M059J (cell line): Measurements from ENCODE around the gene NPEPL1. TPM values are rescaled to one million over a fixed set of nuclear protein-coding genes. Genes with fewer than 3 reads are reported as not detected.
A peak's percentile ranks its signal among the peaks of the same experiment; 100 is the strongest.

Source experiments
- DNase-seq: peaks from one replicate; pipeline ENCODE4 v3.0.0-alpha.2; 2012; ENCODE audit warnings: low read depth
- total RNA-seq: library from RNA; depleted of rRNA; stranded (reverse); fragments of >200 nt; shearing (Covaris generic); gene quantifications from 2 replicates; pipeline ENCODE4 v1.2.3, GENCODE V29; 2014

NPEPL1 gene
- total RNA-seq, 1 experiment from 2014 or later: 14.1 TPM

DNA sequence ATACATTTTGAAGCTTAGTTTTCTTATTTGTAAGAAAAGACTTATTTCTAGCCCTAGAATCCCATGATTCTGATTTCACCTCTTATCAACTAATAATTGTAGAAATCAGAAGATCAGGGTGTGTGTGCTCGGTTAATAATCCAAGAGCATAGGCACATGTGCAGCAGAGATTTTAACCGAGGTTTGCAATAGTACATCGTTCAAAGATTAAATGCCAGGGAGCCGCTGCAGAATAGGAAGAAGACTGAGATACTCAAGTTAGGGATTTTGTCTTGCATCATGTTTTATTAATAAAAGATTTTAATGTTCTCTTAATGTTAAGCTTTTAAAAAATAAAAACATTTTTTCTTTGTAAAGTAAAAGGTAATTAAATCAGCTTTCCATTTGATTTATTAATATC is 34.6 kb upstream of the NPEPL1 start:
- DNase-seq: no peak

DNA sequence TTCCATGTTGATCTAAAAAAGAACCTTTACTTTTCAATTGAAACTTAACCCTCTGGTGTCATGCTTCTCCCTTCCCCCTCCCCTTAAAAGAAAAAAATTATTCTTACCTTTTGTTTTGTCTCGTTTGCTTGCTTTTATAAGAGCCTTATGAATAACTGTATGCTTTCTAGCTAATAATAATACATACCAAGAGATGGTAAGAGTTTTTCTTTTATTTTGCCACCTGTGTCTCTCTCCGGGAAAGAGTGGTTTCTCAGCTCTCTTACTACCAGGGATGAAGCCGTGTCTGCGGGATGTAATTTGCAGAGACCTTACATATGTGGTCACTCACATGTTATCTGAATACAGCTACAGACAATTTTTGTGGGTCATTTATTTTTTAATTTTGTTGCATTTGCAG is 33.8 kb upstream of the NPEPL1 start:
- no peak for DNase-seq

DNA sequence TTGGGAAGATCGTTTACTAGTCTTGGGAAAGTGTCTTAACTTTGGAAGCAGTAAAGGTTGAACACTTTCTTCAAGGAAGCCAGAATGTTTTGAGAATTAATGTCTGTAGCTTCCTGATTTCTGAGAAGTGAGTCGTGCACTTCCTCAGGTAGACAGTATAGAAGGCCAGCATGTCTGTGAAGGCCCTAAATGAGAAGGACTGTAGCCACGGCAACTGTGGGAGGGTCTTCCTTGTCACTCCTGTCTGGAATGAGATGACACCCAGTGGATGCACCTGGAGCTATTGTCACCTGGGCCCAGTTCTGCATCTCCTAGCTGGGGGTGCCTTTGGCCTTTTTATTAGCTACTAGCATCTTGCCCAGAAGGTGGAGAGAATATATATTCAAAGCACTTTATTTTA is 32.8 kb upstream of the NPEPL1 start:
- peak; percentile 23 for DNase-seq

DNA sequence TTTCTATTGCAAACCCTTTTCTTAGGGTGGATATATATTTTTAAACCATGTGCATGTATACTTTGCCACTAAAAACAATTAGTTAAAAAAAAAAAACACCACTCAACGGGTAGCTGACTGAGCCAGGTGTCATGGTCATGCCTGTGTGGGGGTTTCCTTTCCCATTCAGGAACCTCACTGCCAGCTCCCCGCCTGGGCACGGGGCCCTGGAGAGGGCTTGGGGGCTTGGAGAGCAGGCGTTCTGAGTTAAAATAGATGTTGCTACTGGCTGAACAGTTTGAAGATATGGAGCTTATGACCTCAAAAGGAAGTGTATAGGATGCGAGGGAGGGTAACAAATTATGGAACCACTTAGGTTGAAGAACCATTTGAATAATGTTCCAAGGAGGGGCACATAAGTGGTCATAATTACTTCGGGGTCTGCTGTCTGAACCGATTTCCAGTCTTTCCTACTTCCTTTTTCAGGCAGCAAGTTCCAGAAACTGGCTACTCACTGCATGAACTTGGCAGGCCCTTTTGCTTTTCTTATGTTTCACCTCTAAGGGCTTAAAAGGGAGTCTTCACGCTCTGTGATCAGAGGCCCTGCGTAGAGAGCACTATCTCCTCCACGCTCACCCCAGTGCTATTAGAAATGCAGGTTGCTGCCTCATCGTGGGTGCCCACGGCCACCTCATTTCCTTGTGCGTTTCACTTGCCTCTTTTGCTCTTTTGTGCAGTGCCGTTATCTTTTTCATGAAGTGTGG is 31.6 kb upstream of the NPEPL1 start:
- DNase-seq: no peak

DNA sequence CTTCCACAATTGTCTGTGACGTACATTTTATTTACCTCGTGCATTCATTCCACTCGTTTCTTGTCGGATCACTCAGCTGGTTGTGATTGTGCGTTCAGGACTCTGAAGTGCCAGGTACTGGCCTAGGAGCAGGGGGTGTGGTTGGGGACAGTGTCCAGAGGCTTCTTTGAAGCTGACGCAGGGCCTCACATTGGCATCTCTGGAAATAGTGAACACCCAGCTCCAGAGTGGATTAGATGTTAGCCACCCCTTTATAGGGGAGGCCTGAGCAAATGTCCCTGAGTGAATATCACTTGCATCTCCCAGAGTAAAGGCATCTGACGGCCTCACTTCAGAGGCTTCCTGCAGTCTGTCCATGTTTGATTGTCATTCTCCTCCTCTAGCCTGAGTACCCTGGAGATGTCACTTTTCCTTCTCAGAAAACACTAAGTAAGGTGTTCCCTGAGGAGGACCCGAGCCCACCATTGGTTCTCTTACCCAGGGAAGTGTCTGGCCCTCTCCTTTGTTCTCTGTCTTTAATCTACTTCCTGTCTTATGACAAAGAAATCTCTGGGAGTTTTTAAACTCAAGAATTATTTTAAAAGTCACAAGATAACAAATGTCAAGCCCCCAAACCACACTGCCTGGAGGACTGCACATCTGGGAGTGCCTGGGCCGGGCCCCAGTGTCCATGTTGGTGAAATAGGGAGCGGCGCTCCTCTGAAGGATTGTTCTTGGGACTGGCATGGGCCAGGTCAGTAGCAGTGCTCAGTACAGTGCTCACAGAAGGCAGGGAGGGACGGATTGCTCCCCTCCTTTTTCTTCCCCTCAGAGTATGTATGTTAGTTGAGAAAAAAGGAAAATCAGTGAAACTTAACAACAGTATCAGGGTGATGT is 30.8 kb upstream of the NPEPL1 start:
- no peak for DNase-seq

DNA sequence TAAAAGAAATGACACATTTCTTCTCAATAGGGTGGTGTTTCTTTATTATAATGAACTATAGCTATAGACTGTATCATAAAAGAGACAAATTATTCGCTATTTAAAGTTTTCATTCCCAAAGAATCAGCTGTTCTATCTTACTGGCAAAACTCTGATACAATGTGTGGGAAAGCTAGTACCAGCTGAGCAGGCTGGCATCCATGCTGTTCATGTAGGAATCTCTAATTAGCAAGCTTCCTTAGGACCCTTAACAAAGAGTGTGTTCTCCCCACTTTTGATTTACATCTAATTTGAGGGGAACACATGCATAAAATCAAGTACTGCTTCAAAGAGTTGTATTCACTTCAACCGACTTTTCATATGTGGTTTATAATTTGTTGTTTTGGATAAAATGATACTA is 28.3 kb upstream of the NPEPL1 start:
- no peak for DNase-seq

DNA sequence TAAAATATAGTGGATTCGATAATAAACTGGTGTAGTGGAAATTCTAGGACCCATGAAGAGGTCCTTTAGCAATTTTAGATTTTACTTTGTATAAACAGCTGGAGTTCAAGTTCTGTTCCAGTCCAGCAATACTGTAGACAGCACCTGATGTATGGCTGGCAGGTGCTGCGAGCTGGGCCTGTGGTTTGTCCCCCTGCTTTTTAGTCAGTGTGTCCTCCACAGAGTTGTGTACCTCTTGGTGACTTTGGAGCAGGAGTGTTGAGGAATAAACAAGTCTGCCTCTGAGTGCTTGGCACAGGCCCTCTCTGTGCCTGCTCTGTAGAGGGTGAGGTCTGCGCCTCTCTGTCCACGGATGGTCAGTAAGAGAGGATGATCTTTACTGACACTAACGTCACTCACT is 27.7 kb upstream of the NPEPL1 start:
- DNase-seq: no peak

DNA sequence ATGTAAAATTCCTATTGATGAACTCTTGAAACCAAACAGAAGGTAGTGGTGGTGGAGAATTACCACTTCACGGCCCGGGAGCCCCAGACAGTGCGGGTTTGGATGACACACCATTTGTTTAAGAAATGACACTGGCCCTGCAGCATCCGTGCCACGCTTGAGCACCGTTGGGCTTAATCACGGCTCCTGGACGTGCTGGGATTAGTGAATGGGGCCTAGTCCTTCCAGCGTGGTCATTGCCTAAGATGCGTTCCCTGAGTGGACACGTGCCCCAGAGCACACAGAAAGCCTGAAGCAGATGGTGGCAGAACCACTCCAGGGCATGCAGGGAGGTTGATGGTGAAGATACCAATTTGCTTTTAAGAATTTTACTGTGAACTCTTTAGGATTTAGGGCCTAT is 27.0 kb upstream of the NPEPL1 start:
- DNase-seq: no peak

DNA sequence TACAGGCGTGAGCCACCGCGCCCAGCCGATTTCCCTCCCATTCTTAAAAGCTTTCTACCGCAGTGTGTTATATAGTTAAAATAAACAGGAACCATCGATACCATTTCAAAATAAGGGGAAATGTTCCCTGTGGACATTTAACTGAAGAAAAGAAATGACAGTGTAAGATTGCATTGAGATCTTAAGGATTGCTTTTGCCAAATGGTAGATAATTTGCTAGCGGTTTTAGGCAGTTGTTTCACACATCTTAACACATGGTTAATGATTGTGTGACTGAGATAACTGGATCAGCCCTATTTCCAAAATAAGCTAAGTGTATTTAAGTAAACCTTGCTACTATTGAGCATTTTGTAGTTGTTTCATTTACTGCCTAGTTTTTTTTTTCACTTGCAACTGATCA is 25.9 kb upstream of the NPEPL1 start:
- no peak for DNase-seq

DNA sequence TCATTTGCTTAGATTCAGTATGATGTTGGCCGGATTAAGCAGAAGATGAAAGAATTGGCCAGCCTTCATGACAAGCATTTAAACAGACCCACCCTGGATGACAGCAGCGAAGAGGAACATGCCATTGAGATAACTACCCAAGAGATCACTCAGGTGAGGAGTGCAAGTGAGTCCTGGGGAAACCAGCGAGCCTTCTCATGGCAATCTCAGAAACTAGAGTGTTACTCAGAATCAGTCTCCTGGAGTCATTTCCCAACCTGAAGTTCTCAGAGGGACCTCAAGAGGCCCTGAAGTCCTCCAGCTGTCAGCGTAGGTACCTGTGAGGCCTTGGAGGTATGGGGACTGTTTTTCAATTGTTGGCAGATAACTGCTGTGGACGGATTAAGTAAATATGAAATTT is 24.6 kb upstream of the NPEPL1 start:
- no peak for DNase-seq

DNA sequence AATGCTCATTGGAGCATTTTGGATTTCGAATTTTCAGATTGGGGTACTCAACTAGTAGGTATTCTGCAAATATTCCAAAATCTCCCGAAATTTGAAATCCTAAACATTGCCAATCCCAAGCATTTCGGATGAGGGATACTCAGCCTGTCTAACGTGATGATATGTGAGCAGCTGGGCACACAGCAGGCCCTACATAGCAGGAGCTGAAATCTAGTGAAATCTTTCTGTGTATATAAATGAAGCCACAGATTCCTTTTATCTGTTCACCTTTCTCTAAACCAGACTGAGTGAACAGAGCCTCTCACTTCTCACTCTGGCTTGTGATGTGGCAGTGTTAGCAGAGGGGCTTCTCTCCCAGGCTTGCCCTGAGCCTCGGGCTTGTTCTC is 23.7 kb upstream of the NPEPL1 start:
- DNase-seq: no peak

DNA sequence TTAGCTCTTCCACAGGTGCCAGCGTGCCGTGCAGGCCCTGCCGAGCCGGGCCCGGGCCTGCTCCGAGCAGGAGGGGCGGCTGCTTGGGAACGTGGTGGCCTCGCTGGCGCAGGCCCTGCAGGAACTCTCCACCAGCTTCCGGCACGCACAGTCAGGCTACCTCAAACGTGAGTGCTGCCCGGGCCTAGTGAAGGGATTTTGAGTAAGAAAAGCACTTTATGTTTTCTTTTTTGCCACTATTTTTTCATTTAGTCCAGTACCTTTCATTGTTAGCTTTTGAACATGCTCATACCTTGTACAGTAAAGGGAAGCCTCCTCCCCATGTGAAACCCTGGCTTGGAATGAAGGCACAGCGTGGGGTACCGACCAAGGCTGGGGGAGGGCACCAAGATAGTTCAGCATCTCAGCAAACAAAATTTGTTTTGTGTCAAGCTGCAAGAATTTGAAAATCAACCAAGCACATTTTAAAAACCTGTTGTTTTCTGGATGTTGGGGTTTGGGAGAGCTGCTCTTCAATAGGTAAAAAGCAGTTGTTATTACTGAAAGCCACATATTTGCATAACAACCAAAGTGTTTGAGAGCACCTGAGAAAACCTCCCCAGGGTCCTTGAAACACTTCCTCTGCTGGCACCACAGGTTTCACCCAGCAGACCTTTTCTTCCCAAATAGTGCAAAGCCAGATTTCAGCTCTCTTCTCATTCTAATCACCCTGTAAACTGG is 23.2 kb upstream of the NPEPL1 start:
- no peak for DNase-seq

DNA sequence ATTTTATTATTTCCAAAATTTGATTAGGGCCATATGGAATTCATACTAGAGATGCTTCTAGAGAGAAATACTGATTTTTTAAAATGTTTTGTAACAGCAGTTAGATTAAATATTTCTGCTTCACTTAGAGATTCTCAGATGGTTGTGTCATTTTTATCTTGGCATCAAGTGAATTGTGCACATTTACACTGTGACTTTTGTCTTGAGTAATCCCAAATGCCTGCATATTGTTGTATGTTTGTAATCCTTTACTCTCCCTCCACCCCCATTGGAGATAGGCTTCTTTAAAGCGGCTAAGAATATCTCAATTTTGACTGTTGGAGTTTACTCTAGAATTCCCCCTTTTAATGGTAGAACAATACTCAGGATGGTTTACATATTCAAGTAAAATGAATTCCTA is 22.5 kb upstream of the NPEPL1 start:
- DNase-seq: no peak

DNA sequence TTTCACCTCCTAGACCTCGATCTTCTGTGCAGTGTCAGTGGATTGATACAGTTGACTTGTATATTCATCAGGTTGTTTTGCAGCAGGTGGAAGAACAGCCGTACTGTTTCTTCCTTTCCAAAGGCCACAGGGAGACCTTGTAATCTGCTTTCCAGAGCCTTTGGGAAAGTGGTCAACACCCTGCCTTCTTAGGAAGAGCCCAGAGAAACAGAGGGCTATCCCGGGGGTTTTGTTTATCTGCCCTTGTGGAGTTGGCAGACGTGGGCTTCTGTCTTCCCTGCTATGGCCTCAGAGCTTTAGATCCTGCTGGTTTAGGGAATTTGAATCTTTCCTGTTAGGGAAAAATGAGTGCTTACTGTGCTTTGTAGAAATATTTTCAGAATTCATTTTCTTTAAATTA is 21.9 kb upstream of the NPEPL1 start:
- no peak for DNase-seq

DNA sequence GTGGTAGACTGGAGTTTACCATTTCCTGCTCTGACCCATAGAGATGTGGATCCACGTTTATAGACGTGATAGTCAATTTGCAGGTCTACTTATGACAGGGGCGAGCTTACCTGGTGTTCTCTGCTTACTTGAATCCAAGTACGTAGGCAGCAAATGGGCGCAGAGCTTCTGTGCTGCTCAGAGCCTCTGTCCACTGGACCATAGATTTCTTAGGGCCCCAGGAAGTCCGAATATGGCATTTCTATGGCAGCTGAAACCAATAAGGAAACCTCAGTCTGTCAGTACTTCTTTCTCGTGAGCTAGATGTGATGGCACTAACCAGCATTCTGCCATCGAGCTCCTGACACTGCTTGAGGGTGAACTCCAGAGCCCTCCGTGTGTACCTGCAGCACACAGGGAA is 19.5 kb upstream of the NPEPL1 start:
- DNase-seq: no peak

DNA sequence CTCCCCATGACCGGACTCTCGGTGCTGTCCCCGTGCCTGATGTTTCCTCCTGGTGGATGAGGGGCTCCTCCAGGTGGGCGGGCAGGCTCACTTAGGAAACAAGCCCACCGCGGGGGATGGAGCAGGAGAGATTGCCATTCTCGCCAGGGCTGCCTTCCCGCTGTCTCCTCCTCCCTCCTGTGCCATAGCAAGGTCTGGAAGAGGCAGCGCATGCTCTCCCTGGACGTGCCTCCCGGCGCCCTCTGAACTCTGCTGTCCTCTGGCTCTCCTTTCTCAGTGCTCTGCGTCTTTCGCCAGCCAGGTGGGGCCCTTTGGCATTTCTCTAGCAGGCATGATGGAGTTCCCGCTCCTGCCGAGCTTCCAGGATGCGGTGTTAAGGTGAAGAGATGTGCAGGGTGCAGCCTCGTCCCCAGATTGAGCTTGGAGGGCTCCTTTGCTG is 17.4 kb upstream of the NPEPL1 start:
- no peak for DNase-seq

DNA sequence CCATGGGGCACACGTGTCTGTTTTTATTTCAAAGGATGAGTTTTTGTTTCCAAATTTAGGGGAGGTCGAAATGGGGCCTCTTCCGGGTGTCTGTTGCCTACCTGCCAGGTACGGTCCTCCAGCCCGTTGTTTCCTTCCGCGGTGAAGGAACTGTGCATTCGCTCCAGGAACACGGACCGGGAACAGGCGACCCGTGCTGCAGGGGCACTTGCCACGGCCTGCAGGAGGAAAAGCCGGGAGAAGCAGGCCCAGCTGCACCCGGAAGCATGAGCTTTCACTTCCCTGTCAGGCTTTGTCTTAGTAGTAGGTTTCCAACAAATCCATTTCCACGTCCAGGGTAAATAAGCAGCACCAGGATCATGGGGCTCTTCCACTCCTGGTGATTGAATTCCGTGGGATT is 17.0 kb upstream of the NPEPL1 start:
- no peak for DNase-seq

DNA sequence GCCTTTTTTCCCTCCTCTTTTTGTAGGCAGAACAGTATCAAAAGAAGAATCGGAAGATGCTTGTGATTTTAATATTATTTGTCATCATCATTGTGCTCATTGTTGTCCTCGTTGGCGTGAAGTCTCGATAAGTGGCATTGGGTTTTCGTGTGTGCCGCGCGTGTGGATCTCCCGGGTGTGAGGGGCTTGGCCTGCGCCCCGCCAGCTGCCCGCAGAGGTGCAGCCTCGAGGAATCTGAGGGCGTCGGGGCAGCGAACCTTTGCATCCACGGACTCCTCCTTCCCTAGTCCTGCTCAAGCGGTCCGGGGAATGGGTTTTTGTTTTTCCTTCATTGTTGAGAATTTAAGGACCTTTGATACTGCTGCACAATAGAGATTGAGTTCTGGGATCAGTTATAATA is 16.4 kb upstream of the NPEPL1 start:
- no peak for DNase-seq

DNA sequence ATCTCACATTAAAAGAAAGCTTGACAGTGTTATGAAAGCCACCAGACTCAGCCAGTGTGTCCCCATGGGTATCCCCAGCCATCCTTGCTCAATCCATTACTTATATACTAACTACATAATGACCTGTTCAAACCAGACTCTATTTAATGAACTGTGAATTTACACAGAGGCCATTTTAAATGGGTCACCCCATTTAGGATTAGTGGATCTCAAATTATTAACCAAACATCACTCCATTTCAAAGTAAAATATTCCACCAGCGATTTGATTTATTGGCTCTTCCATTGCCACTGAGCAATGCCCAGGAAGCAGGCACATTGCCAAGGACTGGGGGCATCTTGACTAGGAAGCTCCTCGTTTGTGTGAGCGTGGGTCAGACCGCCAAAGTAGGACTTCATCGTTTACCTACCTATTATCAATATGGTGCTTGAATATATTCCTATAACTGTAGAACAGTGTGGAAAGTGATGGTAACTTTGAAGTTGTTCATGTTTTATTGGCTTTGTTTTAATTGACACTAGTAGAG is 15.5 kb upstream of the NPEPL1 start:
- DNase-seq: no peak

DNA sequence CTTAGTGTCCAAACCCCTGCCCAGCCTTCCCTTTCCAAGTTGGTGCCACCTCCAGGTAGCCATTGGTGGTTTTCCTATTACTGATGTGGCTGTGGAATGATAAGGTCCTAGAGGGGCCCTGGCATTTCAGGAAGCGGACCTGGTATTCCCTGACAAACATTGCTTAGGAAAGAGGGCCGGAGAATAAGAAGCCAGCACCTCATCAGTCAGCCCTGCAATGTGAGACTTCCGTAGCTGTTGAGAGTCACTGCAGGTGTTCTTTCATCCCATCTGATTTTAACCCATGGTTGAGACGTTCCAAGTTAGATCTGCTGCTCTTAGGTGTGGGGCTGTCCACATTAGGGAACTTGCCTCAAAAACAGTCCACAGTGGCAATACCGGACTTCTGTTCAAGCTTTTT is 14.8 kb upstream of the NPEPL1 start:
- no peak for DNase-seq

DNA sequence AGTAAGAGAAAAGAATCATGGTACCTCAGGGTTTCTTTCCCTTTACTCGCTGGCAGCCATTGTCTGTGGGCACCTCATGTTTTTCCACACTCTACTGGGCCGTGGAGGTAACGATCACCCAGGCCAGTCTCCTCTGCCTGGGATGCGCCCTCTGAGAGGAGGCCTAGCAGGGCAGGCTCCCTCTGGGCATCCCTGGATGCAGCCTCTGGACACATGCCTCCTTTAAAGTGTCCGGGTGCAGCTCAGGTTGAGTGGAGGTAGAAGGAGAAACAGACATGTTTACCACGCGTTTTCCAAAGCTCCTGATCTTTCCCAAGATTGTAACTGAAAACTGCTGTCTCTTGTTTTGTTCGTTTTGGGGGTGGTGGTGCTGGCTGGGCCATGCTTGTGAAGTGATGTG is 13.8 kb upstream of the NPEPL1 start:
- DNase-seq: no peak
